VCaP (cell line): ENCODE results near the gene BANF2.

Experiments used
- H3K27ac ChIP-seq: fragments of 450-650 bp; 2 replicates; pipeline ENCODE4 v1.5.1; 2017
- TF ChIP-seq, protein P1 (sequence below): fragments of 450-650 bp; conservative IDR thresholded peaks from 2 replicates; pipeline ENCODE4 v1.5.1; 2017; ENCODE audit warnings: mild to moderate bottlenecking, moderate library complexity

BANF2 gene

DNA sequence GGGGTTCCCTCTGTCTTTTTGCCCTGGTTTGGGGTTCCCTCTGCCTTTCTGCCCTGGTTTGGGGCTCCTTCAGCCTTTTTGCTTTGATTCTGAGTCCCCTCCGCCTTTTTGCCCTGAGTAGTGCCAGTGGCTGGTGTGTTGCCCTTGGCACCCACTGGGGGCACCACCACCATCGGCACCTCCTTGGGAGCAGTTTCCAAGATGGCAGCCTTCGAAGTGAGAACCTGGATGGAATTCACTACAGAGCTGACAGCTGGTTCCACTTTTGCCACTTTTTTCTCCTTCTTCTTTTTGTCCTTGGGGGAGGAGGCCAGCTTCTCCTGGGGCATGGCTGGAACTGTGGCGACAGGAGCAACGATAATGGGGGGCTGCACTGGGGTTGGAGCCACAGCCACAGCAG is 40.0 kb upstream of the BANF2 start:
- TF ChIP-seq, protein P1, sequence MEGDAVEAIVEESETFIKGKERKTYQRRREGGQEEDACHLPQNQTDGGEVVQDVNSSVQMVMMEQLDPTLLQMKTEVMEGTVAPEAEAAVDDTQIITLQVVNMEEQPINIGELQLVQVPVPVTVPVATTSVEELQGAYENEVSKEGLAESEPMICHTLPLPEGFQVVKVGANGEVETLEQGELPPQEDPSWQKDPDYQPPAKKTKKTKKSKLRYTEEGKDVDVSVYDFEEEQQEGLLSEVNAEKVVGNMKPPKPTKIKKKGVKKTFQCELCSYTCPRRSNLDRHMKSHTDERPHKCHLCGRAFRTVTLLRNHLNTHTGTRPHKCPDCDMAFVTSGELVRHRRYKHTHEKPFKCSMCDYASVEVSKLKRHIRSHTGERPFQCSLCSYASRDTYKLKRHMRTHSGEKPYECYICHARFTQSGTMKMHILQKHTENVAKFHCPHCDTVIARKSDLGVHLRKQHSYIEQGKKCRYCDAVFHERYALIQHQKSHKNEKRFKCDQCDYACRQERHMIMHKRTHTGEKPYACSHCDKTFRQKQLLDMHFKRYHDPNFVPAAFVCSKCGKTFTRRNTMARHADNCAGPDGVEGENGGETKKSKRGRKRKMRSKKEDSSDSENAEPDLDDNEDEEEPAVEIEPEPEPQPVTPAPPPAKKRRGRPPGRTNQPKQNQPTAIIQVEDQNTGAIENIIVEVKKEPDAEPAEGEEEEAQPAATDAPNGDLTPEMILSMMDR = no peak
- H3K27ac ChIP-seq = no peak overlapping the region

DNA sequence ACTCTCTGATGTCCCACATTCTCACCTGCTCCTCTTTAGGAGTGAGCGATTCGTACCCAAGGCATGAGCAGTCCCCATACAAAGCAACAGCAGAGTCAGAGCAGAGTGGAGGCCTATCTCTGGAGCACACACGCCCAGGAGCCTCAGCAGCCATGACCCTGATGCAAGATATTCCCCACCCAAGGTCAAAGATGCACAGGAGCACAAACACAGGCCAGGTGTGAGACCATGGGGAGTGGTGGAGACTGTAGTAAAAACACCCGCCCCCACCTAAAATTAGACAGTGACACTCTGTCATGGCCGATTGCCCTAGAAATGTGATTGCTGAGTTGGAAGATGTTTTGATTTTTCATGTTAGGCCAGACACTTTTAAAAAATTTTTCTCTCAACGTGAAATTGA is 39.1 kb upstream of the BANF2 start:
- H3K27ac ChIP-seq = no peak overlapping the region

DNA sequence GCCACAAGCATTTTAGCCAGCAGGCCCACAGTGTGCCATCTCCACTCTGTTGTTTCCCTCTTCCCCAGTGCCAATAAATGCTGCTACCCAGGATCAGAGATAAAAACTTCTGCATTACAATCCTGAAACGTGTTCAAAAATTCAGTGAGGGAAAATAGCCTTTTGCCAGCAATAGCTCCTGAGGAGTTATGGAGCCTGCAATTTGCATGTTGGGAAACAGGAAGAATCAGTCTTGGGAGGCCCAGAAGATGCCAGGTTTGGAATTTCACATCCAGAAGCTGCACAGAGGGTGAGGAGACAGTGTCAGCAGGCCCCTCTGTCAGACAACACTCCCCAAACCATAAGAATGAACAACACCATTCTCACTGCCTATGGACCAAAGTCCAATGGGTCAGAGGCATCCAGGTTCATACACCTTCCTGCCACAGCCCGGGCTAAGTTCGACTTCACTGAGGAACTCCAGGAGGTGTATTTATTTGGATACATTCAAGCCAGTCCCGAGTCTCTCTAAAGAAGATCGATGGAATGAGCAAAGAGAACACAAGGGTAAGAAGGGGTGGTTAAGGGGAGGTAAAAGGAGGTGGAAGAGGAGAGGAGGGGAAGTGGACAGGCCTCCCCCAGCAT is 38.5 kb upstream of the BANF2 start:
- no peak overlapping the region for H3K27ac ChIP-seq

More for the DNA sequence above, 39.1 kb upstream of the BANF2 start:
- TF ChIP-seq, protein P1 = no peak

DNA sequence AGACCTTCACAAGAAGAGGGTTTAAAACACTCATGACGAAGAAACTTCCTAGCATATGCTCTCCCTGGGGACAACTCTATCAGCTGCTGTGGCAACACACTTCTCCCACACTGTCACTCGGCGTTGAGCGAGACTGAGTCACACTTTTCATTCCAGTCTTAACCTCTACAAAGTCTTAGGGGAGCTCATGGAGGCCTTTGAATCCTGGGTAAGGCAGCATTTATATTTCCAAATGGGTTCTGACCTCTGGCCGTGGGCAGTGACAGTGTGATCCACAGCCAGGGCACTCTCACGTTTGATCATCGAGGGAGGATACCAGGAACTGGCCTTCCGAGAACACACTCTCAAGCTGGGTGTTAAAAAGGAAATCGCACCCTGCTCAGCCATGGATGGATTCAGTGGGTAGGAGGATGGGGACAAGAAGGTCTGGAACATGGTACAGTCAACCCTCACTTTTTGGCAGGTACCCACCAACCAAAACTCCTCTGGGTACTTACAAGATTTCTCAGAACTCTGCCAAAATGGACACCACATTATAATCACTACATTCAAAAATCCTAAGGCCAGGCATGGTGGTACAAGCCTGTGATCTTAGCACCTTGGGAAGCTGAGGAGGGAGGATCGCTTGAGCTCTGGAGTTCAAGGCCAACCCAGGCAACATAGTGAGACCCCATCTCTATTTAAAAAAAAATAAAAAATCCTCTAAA is 37.3 kb upstream of the BANF2 start:
- no peak overlapping the region for H3K27ac ChIP-seq

More for the DNA sequence above, 38.5 kb upstream of the BANF2 start:
- TF ChIP-seq, protein P1 = no peak

DNA sequence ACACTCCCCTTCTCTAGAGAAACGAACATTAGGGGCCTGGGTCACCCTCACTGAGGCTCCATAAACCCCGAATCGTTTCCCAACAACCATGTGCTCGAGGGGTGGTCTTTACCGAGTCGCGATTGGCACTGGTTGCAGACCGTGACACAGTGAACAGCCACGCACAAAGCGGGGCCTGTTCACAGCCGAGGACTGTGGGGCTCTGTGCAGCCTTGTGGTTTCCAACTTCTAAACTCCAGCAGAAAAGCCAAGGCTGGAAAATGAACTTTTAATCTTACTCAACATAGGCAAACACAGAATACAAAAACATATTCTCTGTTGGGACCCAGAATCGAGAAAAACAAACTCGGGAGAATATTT is 36.7 kb upstream of the BANF2 start:
- no peak overlapping the region for H3K27ac ChIP-seq
- TF ChIP-seq, protein P1 = no peak

More for the DNA sequence above, 37.3 kb upstream of the BANF2 start:
- TF ChIP-seq, protein P1 = no peak

DNA sequence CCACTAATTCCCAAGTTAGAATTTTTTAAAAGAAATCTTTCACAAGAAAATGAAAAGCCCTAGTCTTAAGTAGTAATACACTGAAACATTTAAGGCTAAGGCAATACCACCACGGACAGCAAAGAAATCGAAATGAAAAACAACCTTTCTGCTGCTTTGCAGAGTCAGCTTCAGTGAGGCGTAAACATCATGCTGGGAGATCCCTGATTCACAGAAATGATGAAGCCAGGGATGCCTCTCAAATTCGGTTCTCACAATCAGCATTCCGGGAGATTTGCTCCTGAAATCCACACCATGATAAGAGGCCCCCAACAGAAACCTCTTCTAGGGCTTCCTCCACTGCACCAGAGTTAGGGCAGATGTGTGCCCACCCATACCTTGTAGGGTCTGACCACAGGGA is 36.3 kb upstream of the BANF2 start:
- H3K27ac ChIP-seq = no peak overlapping the region
- TF ChIP-seq, protein P1 = no peak

DNA sequence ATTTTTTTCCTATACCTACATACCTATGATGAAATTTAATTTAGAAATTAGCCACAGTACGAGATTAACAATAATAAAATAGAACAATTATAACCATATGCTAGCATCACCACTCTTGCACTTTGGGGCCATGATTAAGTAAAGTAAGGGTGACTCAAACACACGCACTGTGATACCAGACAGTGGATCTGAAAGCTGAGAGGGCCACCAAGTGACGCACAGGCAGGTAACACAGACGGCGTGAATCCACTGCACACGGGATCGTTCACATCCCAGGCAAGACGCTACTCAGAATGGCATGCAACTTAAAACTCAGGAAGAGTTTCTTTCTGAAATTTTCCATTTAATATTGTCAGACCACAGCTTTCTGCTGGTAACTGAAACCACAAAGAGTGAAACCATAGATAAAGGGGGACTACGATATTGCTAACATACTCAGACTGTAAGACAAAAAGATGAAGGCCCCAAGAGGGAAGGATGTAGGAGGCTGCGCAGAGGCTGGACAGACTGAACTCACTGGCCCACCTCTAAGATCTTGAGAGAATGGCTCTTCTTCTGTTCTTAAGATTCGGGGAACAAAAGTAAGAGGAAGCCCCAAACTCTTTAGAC is 35.6 kb upstream of the BANF2 start:
- H3K27ac ChIP-seq = no peak overlapping the region
- TF ChIP-seq, protein P1 = no peak
